Calu3 (cell line): ENCODE data around the gene KCNIP4. TPM values are rescaled to one million over a fixed set of nuclear protein-coding genes. Genes with fewer than 3 reads are reported as not detected.

Source experiments
- BruUV-seq: library from RNA; stranded (reverse); fragments of 400-500 nt; replicated peaks from 2 replicates; lab custom pipeline; 2021; lab: Mats Ljungman, UMichigan
- CTCF ChIA-PET: fragments of 300-600 bp; sonication (Branson Sonifier 250); formaldehyde crosslinking; loops from one replicate; lab custom pipeline; 2022; ENCODE audit warnings: antibody characterized with exemption; lab: Charles Lee
- DNase-seq: peaks from one replicate; pipeline ENCODE4 v3.0.0; 2022
- H3K27ac Mint-ChIP-seq: one replicate; pipeline ENCODE4 v1.8.0; 2022; ENCODE audit warnings: mixed read lengths; ENCODE audit not compliant: unreplicated experiment
- H3K27me3 Mint-ChIP-seq: one replicate; pipeline ENCODE4 v1.8.0; 2022; ENCODE audit warnings: mixed read lengths; ENCODE audit not compliant: unreplicated experiment
- H3K36me3 Mint-ChIP-seq: one replicate; pipeline ENCODE4 v1.8.0; 2022; ENCODE audit warnings: mild to moderate bottlenecking, moderate library complexity, mixed read lengths; ENCODE audit not compliant: insufficient read depth, unreplicated experiment
- H3K4me1 Mint-ChIP-seq: one replicate; pipeline ENCODE4 v1.8.0; 2022; ENCODE audit warnings: mild to moderate bottlenecking, low read depth, mixed read lengths; ENCODE audit not compliant: unreplicated experiment
- H3K4me3 Mint-ChIP-seq: one replicate; pipeline ENCODE4 v1.8.0; 2022; ENCODE audit warnings: mild to moderate bottlenecking, low read depth, moderate library complexity, mixed read lengths; ENCODE audit not compliant: unreplicated experiment
- H3K9me3 Mint-ChIP-seq: one replicate; pipeline ENCODE4 v1.8.0; 2022; ENCODE audit warnings: low read depth, mixed read lengths; ENCODE audit not compliant: unreplicated experiment
- CTCF ChIP-seq: fragments of 200-600 bp; IDR thresholded peaks from one replicate; pipeline ENCODE4 v1.8.0; 2022; ENCODE audit warnings: antibody characterized with exemption; ENCODE audit not compliant: unreplicated experiment
- intact Hi-C: fragments of 100-400 bp; cut with micrococcal nuclease; formaldehyde crosslinking; loops from one replicate; pipeline ENCODE4 v1.10.0; 2022; ENCODE audit not compliant: unreplicated experiment
- total RNA-seq: library from RNA; stranded (reverse); gene quantifications from 2 replicates; pipeline ENCODE4 v1.2.3, GENCODE V29; 2022

Gene KCNIP4
- total RNA-seq, 1 experiment from 2014 or later, result not detected

GRCh38 chr4:20724915-20725314 lies 1223.7 kb downstream of the KCNIP4 start:
- CTCF ChIA-PET, result no interaction called here
- Mint-ChIP-seq H3K9me3 (peaks cover 7% of the 10 kb centered on the region), H3K36me3 (peaks cover 16% of the 10 kb centered on the region), H3K27ac (no peak overlapping the region), H3K4me1 (peaks cover 7% of the 10 kb centered on the region), H3K4me3 (no peak overlapping the region), H3K27me3 (no peaks in the 10 kb centered on the region)
- no peak for DNase-seq
- BruUV-seq, result no TSS peak
- TF ChIP-seq CTCF, result no peak
- intact Hi-C loops, result no loop called here

DNA sequence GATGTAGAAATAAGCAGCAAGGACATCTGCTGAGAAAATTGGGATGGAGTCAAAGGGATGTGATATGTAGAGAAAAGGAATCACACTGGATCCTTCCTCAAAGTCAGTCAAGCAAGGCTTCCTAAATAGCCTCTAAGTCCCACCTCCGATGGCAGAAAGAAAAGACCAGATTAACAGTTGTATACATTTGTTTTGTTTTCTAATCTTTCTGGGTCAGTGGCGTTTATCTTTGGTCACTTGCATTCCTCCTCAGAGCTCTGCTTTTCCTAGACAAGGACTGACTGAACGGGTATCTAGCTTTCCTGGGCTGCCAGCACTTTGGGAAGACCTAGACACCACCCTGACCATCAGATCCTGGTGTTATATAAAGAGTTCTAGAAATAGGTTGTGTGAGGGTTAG lies 1225.1 kb downstream of the KCNIP4 start:
- no peak for DNase-seq
- Mint-ChIP-seq H3K9me3 (peaks cover 10% of the 10 kb centered on the region), H3K4me3 (no peak overlapping the region), H3K27ac (no peak overlapping the region), H3K27me3 (no peaks in the 10 kb centered on the region), H3K4me1 (peaks cover 7% of the 10 kb centered on the region), H3K36me3 (peaks cover 16% of the 10 kb centered on the region)
- intact Hi-C loops, result no loop called here
- CTCF ChIA-PET, result no interaction called here
- no peak for TF ChIP-seq CTCF
- no TSS peak for BruUV-seq

- Mint-ChIP-seq H3K4me3 (no peak overlapping the region), H3K9me3 (peaks cover 10% of the 10 kb centered on the region), H3K27ac (no peak overlapping the region), H3K27me3 (no peaks in the 10 kb centered on the region), H3K4me1 (peaks cover 7% of the 10 kb centered on the region), H3K36me3 (peaks cover 16% of the 10 kb centered on the region)
- no TSS peak for BruUV-seq
- TF ChIP-seq CTCF, result no peak
- intact Hi-C loops, result no loop called here
- CTCF ChIA-PET, result no interaction called here
- no peak for DNase-seq
Observed at GRCh38 chr4:20723019-20723418, 1225.6 kb downstream of the KCNIP4 start.

GRCh38 chr4:20711335-20711734 lies 1237.2 kb downstream of the KCNIP4 start:
- intact Hi-C loops, result no loop called here
- H3K4me3 Mint-ChIP-seq, result no peak overlapping the region
- no peaks in the 10 kb centered on the region for H3K27me3 Mint-ChIP-seq
- H3K4me1 Mint-ChIP-seq, result no peaks in the 10 kb centered on the region
- H3K9me3 Mint-ChIP-seq, result peaks cover 2% of the 10 kb centered on the region
- CTCF ChIA-PET, result no interaction called here
- no peak overlapping the region for H3K27ac Mint-ChIP-seq
- no peak for TF ChIP-seq CTCF
- no TSS peak for BruUV-seq
- DNase-seq, result no peak
- peaks cover 8% of the 10 kb centered on the region for H3K36me3 Mint-ChIP-seq
